Heart left ventricle (tissue), 16 donors: ENCODE measurements around the gene ATXN1. TPM values are rescaled to one million over a fixed set of nuclear protein-coding genes. Genes with fewer than 3 reads are reported as not detected.
A peak's percentile ranks its signal among the peaks of the same experiment; 100 is the strongest.

Experiments
- ATAC-seq, 4 donors: fragments of 200-7000 bp; cut with Tn5 transposase; one replicate each; pipeline ENCODE4 v1.9.1; 2020 to 2022; ENCODE audit warnings: moderate library complexity in 4 of 4, mild to moderate bottlenecking in 3 of 4, moderate number of reproducible peaks in 1 of 4
- DNase-seq, 5 donors: peaks; one replicate each; pipeline ENCODE4 v3.0.0-alpha.2; 2020
- H3K27ac ChIP-seq, 12 donors: fragments of 200-600 bp; sonication (generic) in 4 of 12; one replicate each; pipeline versions ENCODE4 v1.5.0 to v1.8.0; 2016 to 2022; ENCODE audit warnings: mild to moderate bottlenecking in 2 of 12
- H3K27me3 ChIP-seq, 9 donors: fragments of 200-600 bp; sonication (generic) in 2 of 9; one replicate each; pipeline versions ENCODE4 v1.5.1 to v1.8.0; 2016 to 2022; ENCODE audit warnings: mild to moderate bottlenecking in 3 of 9
- H3K36me3 ChIP-seq, 9 donors: fragments of 200-600 bp; sonication (generic) in 2 of 9; one replicate each; pipeline versions ENCODE4 v1.5.0 to v1.8.0; 2018 to 2022; ENCODE audit warnings: mild to moderate bottlenecking in 2 of 9
- H3K4me1 ChIP-seq, 12 donors: fragments of 200-600 bp; sonication (generic) in 4 of 12; one replicate each; pipeline versions ENCODE4 v1.5.0 to v1.8.0; 2016 to 2022; ENCODE audit warnings: mild to moderate bottlenecking in 3 of 12
- H3K4me3 ChIP-seq, 12 donors: fragments of 200-600 bp; sonication (generic) in 4 of 12; one replicate each; pipeline versions ENCODE4 v1.5.0 to v1.8.0; 2017 to 2022; ENCODE audit warnings: mild to moderate bottlenecking in 9 of 12, moderate library complexity in 4 of 12
- H3K9me3 ChIP-seq, 12 donors: fragments of 200-600 bp; sonication (generic) in 4 of 12; one replicate each; pipeline versions ENCODE4 v1.5.0 to v1.8.0; 2016 to 2022; ENCODE audit warnings: mild to moderate bottlenecking in 1 of 12
- CTCF ChIP-seq, 12 donors: fragments of 200-600 bp; sonication (generic) in 4 of 12; IDR thresholded peaks; one replicate each; pipeline versions ENCODE4 v1.5.0 to v1.8.0; 2018 to 2022; ENCODE audit warnings: antibody characterized with exemption in 12 of 12, mild to moderate bottlenecking in 5 of 12
- POLR2A ChIP-seq, 2 donors: fragments of 450-650 bp; IDR thresholded peaks; one replicate each; pipeline ENCODE4 v1.6.1; 2017; ENCODE audit warnings: antibody characterized with exemption in 2 of 2, mild to moderate bottlenecking in 2 of 2, moderate library complexity in 2 of 2
- WGBS, 4 donors: extraction: QIAGEN DNeasy Blood & Tissue Kit in 2 of 4; methylation state at CpG; one replicate each; pipeline versions ENCODE4 v1.1.5 to v1.1.7; 2013 to 2018; 5-methylcytosine and 5-hydroxymethylcytosine counted together
- intact Hi-C, 10 donors: fragments of 100-400 bp; cut with DNase I; formaldehyde crosslinking; loops; one replicate each; pipeline versions ENCODE4 v1.11.1 to v1.14.2; 2022
- polyA plus RNA-seq, 2 donors: library from polyadenylated mRNA; stranded (reverse); fragments of 200-250 nt; gene quantifications; one replicate each; pipeline ENCODE4 v1.2.3, GENCODE V29; 2013
- total RNA-seq, 9 donors: library from RNA; depleted of rRNA in 2 of 9; stranded (reverse); fragments of >200 nt in 2 of 9; fragmentation: NEBNext Ultra II Directional in 3 of 9; extraction: Animal tissue kit (Norgen Biotek cat#: 25700) in 3 of 9; gene quantifications; one replicate each; pipeline versions ENCODE4 v1.1.0 to v1.2.4, GENCODE V29; 2016 to 2023
- donor health status: ischemic (EF 13 %, LVEDD 7.1; RV severe dilation, severe dysfunction).
- donor health status: healthy with polysubstance abuse.
- donor health status: DM: no; HTN: yes; CAD: no.
- donor health status: DM: no; HTN: no; CAD: no.
- donor health status: ischemic (EF 25% LVEDD 6.9; RV normal size, moderate dysfunction).
- donor health status: ischemic (EF 25% LVEDD 5.7; RV mildly dilated, moderate dysfunction).
- donor health status: healthy.
- donor health status: DM: yes; HTN: yes; CAD: no.
- donor health status: ischemic (EF 35%, LVEDD 5.7; RV mildly dilated, moderate dysfunction).
- donor health status: nonischemic (EF 11% LVEDD 7.7; RV severe dilation, severe dysfunction).
- donor health status: DM: yes; HTN: yes; CAD: no.
- donor health status: PGD.
- donor health status: ischemic (EF 29% LVEDD 5.4; RV normal size, mild dysfunction).
- donor health status: nonischemic (EF 23%, LVEDD 6.1; RV moderate dilation, normal function).

ATXN1 gene
- total and polyA plus RNA-seq, 11 donors = 8.7 to 51.8 (median 36.0) TPM

GRCh38 chr6:16481697-16482399, 279.4 kb downstream of the ATXN1 start:
- DNase-seq (no peak), ATAC-seq (no peak)
- Histone ChIP-seq H3K27me3 (no peaks in the 10 kb centered on the region), H3K4me1 (peaks cover 0 to 27% (median 14%) of the 10 kb centered on the region in 12 donors), H3K27ac (peak overlapping the region in 1 of 12 donors; percentile 38), H3K36me3 (peaks cover 0 to 31% (median 18%) of the 10 kb centered on the region in 9 donors), H3K4me3 (no peak overlapping the region), H3K9me3 (peaks cover 0 to 8% (median 0%) of the 10 kb centered on the region in 12 donors)
- no peak for TF ChIP-seq CTCF (IDR thresholded peaks at IDR 0.05)
- TF ChIP-seq POLR2A (IDR thresholded peaks at IDR 0.05) = no peak
- WGBS, 4 donors = 67 to 84% (median 81%) methylated on average over 3 of the region's 3 CpGs
- intact Hi-C loops = no loop called here

- TF ChIP-seq CTCF (IDR thresholded peaks at IDR 0.05) = no peak
- TF ChIP-seq POLR2A (IDR thresholded peaks at IDR 0.05) = no peak
These were observed 280.3 kb downstream of the ATXN1 start for GRCh38 chr6:16480763-16481560.

GRCh38 chr6:16477367-16478149, 283.7 kb downstream of the ATXN1 start:
- peak; percentile 74 to 94 (median 87) for DNase-seq
- WGBS, 4 donors = 22 to 35% (median 31%) methylated on average over 12 of the region's 12 CpGs
- ATAC-seq = peak; percentile 94 to 98 (median 97)

More at GRCh38 chr6:16480763-16481560, 280.3 kb downstream of the ATXN1 start:
- no peak for DNase-seq
- H3K9me3 ChIP-seq = peaks cover 0 to 8% (median 0%) of the 10 kb centered on the region in 12 donors
- peak overlapping the region in 1 of 12 donors; percentile 38 for H3K27ac ChIP-seq
- intact Hi-C loops = no loop called here
- H3K27me3 ChIP-seq = no peaks in the 10 kb centered on the region
- no peak for ATAC-seq
- peaks cover 0 to 26% (median 15%) of the 10 kb centered on the region in 12 donors for H3K4me1 ChIP-seq
- no peak overlapping the region for H3K4me3 ChIP-seq
- WGBS, 4 donors = 56 to 68% (median 61%) methylated on average over 4 of the region's 4 CpGs
- H3K36me3 ChIP-seq = peaks cover 0 to 31% (median 17%) of the 10 kb centered on the region in 9 donors

More at GRCh38 chr6:16477367-16478149, 283.7 kb downstream of the ATXN1 start:
- Histone ChIP-seq H3K27me3 (no peaks in the 10 kb centered on the region), H3K9me3 (peaks cover 0 to 1% (median 0%) of the 10 kb centered on the region in 12 donors), H3K36me3 (no peaks in the 10 kb centered on the region), H3K4me1 (peaks cover 0 to 38% (median 19%) of the 10 kb centered on the region in 12 donors), H3K4me3 (no peak overlapping the region), H3K27ac (peak overlapping the region in 11 of 12 donors; percentile 5 to 85 (median 59))
- intact Hi-C loops = no loop called here
- TF ChIP-seq POLR2A (IDR thresholded peaks at IDR 0.05) (no peak), CTCF (IDR thresholded peaks at IDR 0.05) (no peak)
